Measurements from ENCODE around the gene DSCAML1.

The DSCAML1 gene

GRCh38 chr11:117796872-117797529 lies at the start of gene DSCAML1:
Gene DSCAML1 (minus strand): TSS chr11:117797216. CDS start chr11:117797079, 137 bp downstream.
- DNase-seq, result peak; percentile 70

GRCh38 chr11:117843666-117844484 lies 46.9 kb upstream of the DSCAML1 start:
- peak; percentile 79 for DNase-seq

GRCh38 chr11:117842131-117842941 lies 45.3 kb upstream of the DSCAML1 start:
- no peak for DNase-seq

- DNase-seq, result no peak
Observed at GRCh38 chr11:117841551-117842031, 44.6 kb upstream of the DSCAML1 start.

- no peak for DNase-seq
Observed at GRCh38 chr11:117840881-117841550, 44.0 kb upstream of the DSCAML1 start.

DNA sequence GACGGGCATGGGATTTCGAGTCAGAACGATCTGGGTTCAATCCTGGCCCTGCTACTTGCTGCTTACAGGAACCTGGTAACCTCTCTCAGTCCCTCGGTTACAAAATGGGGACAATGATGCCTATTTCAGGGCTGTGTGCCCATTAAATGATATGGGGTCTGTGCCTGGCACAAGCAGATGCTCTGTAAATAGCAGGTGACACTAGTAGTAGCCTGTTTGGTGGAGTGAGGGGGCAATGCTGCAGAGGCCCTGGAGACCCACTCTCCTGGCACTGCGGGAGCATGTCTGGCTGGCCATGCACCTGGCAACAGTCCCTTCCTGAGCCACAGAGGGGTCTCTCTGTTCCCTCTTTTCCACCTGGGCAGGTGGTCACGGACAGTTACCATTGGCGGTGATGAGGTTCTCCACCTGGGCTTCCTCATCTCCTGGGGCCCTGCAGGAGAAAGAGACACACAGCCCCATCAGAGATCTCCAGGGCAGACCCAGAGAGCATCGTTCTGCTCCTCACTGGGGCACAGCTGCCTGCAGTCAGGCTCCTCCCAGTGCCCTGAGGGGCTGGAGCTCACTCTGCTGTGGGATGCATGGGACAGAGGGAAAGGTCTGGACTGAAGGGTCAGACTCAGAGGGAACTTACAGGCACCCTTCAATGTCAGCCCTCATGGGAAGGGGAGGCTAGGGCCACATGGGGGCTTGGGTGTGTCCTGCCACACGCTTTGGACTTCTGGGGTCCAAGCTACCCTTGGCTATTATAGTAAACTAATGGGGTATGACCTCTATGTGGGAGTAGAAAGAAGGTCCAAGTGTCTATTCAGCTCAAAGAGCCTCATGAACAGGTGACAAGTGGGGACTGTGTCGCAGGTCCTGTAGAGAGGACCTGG lies 43.2 kb upstream of the DSCAML1 start:
- no peak for DNase-seq

DNA sequence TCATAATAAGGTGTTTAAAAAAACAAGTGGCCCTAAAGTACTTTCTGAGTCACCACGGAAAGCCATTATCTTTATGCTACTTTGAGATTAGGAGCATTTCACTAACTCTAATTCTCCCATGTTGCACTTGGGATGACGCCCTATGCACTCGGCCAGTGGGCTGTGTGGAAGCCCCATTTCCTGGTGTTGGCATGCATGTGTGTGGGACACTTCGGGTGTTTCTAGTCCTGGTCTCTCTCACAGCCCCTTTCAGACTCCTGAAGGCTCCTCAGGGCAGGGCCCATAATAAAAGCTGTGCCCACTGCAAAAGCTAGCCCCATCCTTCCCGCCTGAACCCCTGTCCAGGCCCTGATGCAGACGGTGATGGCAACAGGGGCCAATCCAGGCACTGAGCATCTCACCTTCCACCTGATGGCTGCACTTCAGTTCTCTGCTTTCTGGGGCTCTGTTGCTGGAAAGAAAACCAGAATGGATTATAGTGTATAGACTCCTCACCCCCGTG lies 42.4 kb upstream of the DSCAML1 start:
- no peak for DNase-seq

- no peak for DNase-seq
Observed at GRCh38 chr11:117838901-117839300, 41.9 kb upstream of the DSCAML1 start.

DNA sequence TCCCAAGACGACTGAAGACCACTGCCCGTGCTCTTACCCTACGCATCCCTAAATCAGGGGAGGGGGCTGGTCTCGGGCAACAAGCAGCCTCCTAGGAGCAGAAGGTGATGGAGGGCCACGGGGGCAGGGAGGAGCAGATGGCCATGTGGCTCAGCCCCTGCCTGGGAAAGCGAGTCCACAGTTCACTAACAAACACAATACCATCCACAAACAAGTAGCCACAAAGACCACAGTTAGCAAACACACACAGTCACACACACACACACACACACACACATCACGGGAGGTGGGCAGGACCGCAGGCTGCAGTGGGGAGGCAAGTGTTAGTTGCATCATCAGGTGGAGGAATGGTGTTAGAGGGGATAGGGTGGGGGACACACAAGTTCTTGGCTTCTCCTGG lies 40.8 kb upstream of the DSCAML1 start:
- DNase-seq, result no peak

DNA sequence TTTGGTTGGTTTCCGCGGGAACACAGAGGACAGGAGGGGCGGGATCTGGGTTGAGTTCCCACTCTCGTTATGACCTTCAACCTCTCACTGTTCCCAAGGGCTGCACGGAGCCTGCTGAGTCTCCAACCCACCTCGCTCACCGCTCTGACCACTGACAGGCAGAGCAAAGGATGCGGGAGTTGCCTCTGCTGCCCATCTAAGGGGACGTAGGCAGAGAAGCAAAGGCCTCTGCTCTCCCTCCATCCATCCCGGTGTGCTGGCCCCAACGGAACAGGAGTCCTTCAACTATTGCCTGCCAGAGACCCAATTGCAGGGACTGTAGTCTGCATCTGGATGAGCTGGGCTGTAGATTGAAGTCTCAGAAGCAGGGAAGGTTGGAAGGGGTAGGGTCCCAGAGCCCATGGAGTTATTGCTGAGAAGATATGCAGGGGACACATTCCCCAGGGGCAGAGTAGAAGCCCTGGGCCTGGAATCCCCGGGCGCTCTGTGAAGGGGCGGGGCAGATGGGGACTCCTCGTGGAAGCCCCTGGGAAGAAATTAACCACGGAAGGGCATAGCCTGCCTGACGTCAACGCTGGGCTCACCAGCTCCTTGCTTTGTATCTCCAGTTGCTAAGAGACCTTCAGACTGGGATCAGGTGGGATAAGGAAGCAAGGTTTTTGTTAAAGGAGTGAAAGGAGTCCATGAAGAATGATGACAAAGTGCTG lies 40.2 kb upstream of the DSCAML1 start:
- no peak for DNase-seq

GRCh38 chr11:117836077-117836960 lies 39.3 kb upstream of the DSCAML1 start:
- no peak for DNase-seq

GRCh38 chr11:117835576-117835975 lies 38.6 kb upstream of the DSCAML1 start:
- no peak for DNase-seq

DNA sequence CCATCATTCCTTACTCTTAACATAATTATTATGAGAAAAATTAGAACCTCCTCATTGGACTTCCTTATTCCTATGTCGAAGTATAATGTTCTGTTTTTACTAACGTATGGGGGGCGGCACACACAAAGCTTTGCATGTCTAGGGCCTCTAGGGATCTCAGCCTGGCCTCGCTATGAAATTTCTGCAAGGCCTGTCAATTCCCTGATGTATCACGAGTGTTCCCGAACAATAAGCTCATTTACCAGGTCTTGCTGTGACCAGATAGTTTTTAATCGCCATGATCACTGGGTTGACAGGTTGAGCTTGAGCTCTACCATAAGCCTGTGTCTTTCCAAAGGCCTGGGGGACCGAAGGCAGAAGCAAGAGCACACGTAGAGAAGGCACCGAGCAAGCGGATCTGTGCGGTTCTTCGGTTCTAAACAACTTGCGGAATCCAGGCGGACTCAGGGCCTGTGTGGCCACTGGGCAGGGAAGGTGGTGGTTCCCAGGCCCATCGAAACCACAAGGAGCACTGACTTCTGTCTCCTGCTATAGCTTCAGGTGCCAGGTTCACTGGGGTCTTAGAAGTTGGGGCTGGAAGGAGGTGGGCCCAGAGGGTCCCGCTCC lies 37.9 kb upstream of the DSCAML1 start:
- no peak for DNase-seq

DNA sequence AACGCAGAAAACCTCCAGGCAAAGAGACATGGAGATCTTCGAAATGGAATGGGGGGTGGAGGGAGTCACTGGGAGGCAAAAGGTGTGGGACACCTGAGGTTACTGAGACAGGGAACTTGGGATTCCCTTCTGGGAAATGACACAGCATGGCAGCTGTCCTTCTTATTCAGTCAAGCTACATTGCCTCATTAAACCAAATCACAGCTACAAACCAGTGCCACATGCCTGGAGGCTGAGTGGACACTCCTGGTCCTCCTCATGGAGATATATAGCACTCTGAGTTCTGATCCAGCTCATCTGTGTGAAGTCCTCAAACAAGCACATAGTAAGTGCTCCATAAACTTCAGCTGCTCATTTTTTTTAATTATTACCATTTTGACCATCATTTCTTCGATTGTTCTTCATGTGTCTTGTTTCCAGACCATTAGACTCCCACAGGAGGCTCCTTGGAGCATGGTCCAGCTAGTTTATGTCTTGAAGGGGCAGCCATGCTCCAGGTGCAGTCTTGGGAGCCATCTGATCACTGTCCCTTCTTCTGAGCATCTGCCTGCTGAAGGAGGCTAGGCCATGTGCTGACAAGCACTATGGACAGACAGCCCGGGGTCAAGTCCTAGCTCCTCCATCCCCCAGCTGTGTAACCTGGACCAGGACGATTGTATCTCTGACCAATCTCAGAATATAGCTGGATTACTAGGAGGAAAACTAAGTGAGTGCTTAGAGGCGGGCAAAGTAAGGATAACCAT lies 37.2 kb upstream of the DSCAML1 start:
- no peak for DNase-seq

DNA sequence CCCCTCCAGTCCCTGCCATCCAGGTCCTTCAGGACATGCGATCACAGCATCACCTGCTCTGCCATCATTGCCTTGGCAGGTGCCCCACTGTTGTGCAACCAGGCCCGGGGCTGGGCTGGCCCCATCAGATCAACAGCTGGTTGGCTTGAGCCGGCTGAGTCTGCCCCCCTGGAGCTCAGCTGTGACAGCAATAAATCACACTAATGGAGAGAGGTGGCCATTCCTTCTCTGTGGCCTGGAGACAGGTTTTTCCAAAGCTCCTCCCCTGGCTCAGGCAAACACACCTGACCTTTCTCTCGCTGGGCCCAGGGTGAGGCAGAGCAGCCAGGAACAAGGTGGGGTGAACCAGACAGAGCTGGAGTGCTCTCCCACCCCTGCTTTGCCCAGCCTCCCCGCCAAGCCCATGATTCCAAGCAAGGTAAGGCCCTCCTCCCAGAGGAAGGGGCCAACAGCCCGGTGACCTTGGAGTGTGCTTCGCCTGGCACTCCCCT lies 36.4 kb upstream of the DSCAML1 start:
- peak; percentile 87 for DNase-seq

- DNase-seq, result no peak
Observed at GRCh38 chr11:117832511-117832910, 35.5 kb upstream of the DSCAML1 start.

DNA sequence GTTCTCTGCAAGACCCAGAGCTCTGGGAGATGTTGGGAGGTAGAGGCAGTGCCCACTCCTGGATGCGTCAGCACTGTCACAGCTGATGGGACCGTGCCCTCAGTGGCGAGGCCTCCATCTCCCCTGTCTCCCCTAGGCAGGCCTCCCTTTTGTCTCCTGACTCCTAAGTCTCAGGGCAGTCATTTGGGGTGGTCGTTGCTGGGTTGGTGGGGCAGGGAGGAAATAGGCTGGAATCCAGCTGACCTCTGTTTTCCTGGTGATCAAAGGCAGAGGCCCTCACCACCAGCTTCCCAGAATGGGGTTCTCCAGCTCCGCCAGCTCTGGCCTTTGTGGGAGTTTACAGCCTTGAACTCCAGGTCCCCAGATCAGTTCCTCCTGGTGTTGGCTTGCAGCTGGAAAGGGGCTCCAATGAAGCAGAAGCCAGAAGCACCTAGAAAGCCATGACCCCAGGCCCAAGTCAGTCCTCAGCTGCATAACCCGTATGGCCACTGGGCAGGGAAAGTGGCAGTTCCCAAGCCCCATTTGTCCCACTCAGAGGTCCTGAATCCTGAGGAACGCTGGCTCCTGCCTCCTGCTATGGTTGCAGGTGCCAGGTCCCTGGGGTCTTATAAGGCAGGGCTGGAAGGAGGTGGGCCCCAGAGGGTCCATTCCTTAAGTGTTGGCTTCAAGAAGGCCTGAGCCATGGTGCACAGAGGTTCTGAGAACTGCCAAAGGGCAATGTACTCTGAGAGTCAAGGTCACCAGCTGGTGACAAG lies 34.8 kb upstream of the DSCAML1 start:
- no peak for DNase-seq
